ENCODE results near the gene TINAG. TPM values are rescaled to one million over a fixed set of nuclear protein-coding genes. Genes with fewer than 3 reads are reported as not detected.

TINAG gene
- total and polyA plus RNA-seq, 2 of the 13 experiments (the other 11 are each of a cell fraction or from before 2014, with no cell fraction given) = 0.08 to 0.15 TPM

DNA sequence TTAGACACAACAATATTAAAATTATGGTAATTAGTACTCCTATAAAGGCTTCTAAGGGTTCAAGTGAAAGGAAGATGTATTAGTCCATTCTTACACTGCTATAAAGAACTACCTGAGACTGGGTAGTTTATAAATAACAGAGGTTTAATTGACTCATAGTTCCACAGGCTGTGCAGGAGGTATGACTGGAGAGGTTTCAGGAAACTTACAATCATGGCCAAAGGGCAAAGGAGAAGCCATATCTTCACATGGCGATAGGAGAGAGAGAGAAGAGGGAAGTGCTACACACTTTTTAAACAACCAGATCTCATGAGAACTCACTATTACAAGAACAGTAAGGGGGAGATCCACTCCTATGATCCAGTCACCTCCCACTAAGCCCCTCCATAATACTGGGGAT is 52.9 kb downstream of the TINAG start:
- Histone ChIP-seq H2AFZ (ENCODE audit: low read length) (no peak overlapping the region), H3K4me2 (ENCODE audit: low read depth, low read length) (no peak overlapping the region), H3K4me1 (ENCODE audit: insufficient read depth, low read length) (no peaks in the 10 kb centered on the region), H3K27me3 (ENCODE audit: control insufficient read depth in 1 of 2, insufficient read depth in 2 of 2, low read length in 2 of 2) (no peaks in the 10 kb centered on the region), H3K27ac (ENCODE audit: extremely low read length, insufficient read depth, low read length) (no peak overlapping the region), H4K20me1 (ENCODE audit: insufficient read depth, low read length) (no peaks in the 10 kb centered on the region), H3K9me3 (ENCODE audit: low read length) (no peaks in the 10 kb centered on the region), H3K79me2 (ENCODE audit: insufficient read depth, low read length) (no peaks in the 10 kb centered on the region), H3K36me3 (replicated peaks in 1 of 2; ENCODE audit: control insufficient read depth in 1 of 2, insufficient read depth in 2 of 2, low read length in 2 of 2) (no peaks in the 10 kb centered on the region), H3K4me3 (replicated peaks in 1 of 3; ENCODE audit: insufficient read depth in 1 of 3, low read depth in 2 of 3, low read length in 3 of 3) (no peak overlapping the region), H3K9ac (ENCODE audit: insufficient read depth, low read depth, low read length) (no peak overlapping the region)
- no peak for ATAC-seq
- intact Hi-C loops (cut with micrococcal nuclease; ENCODE audit: unreplicated experiment) (no loop called here), in situ Hi-C loops (cut with HindIII; ENCODE audit: extremely low pct_ligation_motif_present, low pct_unique_long_range_greater_than_20kb) (no loop called here)
- TF ChIP-seq ZNF468 (CRISPR knock-in tag; IDR thresholded peaks at IDR 0.05) = no peak
- TF ChIP-seq, protein P1, sequence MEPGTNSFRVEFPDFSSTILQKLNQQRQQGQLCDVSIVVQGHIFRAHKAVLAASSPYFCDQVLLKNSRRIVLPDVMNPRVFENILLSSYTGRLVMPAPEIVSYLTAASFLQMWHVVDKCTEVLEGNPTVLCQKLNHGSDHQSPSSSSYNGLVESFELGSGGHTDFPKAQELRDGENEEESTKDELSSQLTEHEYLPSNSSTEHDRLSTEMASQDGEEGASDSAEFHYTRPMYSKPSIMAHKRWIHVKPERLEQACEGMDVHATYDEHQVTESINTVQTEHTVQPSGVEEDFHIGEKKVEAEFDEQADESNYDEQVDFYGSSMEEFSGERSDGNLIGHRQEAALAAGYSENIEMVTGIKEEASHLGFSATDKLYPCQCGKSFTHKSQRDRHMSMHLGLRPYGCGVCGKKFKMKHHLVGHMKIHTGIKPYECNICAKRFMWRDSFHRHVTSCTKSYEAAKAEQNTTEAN (CRISPR knock-in tag; conservative IDR thresholded peaks at IDR 0.05) = no peak
- TF ChIP-seq TBP (CRISPR knock-in tag; IDR thresholded peaks at IDR 0.05) = no peak
- TF ChIP-seq SMYD3 (CRISPR knock-in tag; IDR thresholded peaks at IDR 0.05) = no peak
- ChIA-PET POLR2A (no interaction called here), CTCF (ENCODE audit: low intra/inter-chr PET ratio, low total read pairs) (no interaction called here)
- 71% methylated on average over 1 of the region's 1 CpG for WGBS (ENCODE audit: low lambda C conversion rate)
- BruUV-seq (replicated peaks) = no TSS peak
- FAIRE-seq = no peak
- no peak for DNase-seq (ENCODE audit: low spot score)

DNA sequence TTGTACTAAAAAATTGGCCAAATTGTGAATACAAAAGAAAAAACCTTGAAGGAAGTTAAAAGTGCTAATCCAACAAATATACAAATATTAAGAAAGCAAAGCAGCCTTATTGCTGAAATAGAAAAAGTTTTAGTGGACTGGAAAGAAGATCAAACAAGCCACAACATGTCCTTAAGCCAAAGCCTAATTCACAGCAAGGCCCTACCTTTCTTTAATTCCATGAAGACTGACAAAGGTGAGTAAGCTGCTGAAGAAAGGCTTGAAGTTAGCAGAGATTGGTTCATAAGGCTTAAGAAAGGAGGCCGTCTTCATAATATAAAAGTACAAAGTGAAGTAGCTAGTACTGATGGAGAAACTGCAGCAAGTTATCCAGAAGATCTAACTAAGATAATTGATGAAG is 53.5 kb downstream of the TINAG start:
- no peak for DNase-seq (ENCODE audit: low spot score)
- no peak for ATAC-seq
- no peak overlapping the region for H3K27ac ChIP-seq (ENCODE audit: extremely low read length, insufficient read depth, low read length)
- FAIRE-seq = no peak
- ChIA-PET POLR2A (no interaction called here), CTCF (ENCODE audit: low intra/inter-chr PET ratio, low total read pairs) (no interaction called here)
- intact Hi-C loops (cut with micrococcal nuclease; ENCODE audit: unreplicated experiment) = no loop called here
- H3K4me1 ChIP-seq (ENCODE audit: insufficient read depth, low read length) = no peaks in the 10 kb centered on the region
- no peaks in the 10 kb centered on the region for H3K36me3 ChIP-seq (replicated peaks in 1 of 2; ENCODE audit: control insufficient read depth in 1 of 2, insufficient read depth in 2 of 2, low read length in 2 of 2)
- WGBS (ENCODE audit: low lambda C conversion rate) = 48% methylated on average over 1 of the region's 1 CpG
- no peaks in the 10 kb centered on the region for H3K27me3 ChIP-seq (ENCODE audit: control insufficient read depth in 1 of 2, insufficient read depth in 2 of 2, low read length in 2 of 2)
- no peaks in the 10 kb centered on the region for H3K9me3 ChIP-seq (ENCODE audit: low read length)
- H3K9ac ChIP-seq (ENCODE audit: insufficient read depth, low read depth, low read length) = no peak overlapping the region
- H2AFZ ChIP-seq (ENCODE audit: low read length) = no peak overlapping the region
- in situ Hi-C loops (cut with HindIII; ENCODE audit: extremely low pct_ligation_motif_present, low pct_unique_long_range_greater_than_20kb) = no loop called here
- H3K4me2 ChIP-seq (ENCODE audit: low read depth, low read length) = no peak overlapping the region
- no TSS peak for BruUV-seq (replicated peaks)
- H3K79me2 ChIP-seq (ENCODE audit: insufficient read depth, low read length) = no peaks in the 10 kb centered on the region
- H3K4me3 ChIP-seq (replicated peaks in 1 of 3; ENCODE audit: insufficient read depth in 1 of 3, low read depth in 2 of 3, low read length in 3 of 3) = no peak overlapping the region
- H4K20me1 ChIP-seq (ENCODE audit: insufficient read depth, low read length) = no peaks in the 10 kb centered on the region
- TF ChIP-seq, protein P2, sequence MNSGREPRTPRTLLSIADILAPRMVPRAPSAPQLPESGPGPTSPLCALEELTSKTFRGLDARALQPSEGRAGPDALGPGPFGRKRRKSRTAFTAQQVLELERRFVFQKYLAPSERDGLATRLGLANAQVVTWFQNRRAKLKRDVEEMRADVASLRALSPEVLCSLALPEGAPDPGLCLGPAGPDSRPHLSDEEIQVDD (CRISPR knock-in tag; IDR thresholded peaks at IDR 0.05; ENCODE audit: borderline replicate concordance) = no peak
- TF ChIP-seq ZNF44 (CRISPR knock-in tag; IDR thresholded peaks at IDR 0.05) (no peak), ZNF282 (IDR thresholded peaks at IDR 0.05; ENCODE audit: partially characterized antibody) (no peak)
- TF ChIP-seq, protein P3, sequence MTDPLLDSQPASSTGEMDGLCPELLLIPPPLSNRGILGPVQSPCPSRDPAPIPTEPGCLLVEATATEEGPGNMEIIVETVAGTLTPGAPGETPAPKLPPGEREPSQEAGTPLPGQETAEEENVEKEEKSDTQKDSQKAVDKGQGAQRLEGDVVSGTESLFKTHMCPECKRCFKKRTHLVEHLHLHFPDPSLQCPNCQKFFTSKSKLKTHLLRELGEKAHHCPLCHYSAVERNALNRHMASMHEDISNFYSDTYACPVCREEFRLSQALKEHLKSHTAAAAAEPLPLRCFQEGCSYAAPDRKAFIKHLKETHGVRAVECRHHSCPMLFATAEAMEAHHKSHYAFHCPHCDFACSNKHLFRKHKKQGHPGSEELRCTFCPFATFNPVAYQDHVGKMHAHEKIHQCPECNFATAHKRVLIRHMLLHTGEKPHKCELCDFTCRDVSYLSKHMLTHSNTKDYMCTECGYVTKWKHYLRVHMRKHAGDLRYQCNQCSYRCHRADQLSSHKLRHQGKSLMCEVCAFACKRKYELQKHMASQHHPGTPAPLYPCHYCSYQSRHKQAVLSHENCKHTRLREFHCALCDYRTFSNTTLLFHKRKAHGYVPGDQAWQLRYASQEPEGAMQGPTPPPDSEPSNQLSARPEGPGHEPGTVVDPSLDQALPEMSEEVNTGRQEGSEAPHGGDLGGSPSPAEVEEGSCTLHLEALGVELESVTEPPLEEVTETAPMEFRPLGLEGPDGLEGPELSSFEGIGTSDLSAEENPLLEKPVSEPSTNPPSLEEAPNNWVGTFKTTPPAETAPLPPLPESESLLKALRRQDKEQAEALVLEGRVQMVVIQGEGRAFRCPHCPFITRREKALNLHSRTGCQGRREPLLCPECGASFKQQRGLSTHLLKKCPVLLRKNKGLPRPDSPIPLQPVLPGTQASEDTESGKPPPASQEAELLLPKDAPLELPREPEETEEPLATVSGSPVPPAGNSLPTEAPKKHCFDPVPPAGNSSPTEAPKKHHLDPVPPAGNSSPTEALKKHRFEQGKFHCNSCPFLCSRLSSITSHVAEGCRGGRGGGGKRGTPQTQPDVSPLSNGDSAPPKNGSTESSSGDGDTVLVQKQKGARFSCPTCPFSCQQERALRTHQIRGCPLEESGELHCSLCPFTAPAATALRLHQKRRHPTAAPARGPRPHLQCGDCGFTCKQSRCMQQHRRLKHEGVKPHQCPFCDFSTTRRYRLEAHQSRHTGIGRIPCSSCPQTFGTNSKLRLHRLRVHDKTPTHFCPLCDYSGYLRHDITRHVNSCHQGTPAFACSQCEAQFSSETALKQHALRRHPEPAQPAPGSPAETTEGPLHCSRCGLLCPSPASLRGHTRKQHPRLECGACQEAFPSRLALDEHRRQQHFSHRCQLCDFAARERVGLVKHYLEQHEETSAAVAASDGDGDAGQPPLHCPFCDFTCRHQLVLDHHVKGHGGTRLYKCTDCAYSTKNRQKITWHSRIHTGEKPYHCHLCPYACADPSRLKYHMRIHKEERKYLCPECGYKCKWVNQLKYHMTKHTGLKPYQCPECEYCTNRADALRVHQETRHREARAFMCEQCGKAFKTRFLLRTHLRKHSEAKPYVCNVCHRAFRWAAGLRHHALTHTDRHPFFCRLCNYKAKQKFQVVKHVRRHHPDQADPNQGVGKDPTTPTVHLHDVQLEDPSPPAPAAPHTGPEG (CRISPR knock-in tag; IDR thresholded peaks at IDR 0.05) = no peak
